Spinal cord (tissue), 10 donors: ENCODE measurements around the gene SRSF5. TPM values are rescaled to one million over a fixed set of nuclear protein-coding genes. Genes with fewer than 3 reads are reported as not detected.

Source experiments
- DNase-seq, 6 donors: peaks; one replicate each; pipeline versions ENCODE4 v3.0.0 to v3.0.0-alpha.2; 2013 to 2015; ENCODE audit warnings: low spot score in 6 of 6, low read depth in 4 of 6
- H3K27ac ChIP-seq: one replicate; pipeline ENCODE4 v1.5.1; 2013; ENCODE audit warnings: low read depth, low read length, control low read depth
- H3K27me3 ChIP-seq: one replicate; pipeline ENCODE4 v1.6.1; 2013; ENCODE audit warnings: low read length; ENCODE audit not compliant: control insufficient read depth, insufficient read depth
- H3K36me3 ChIP-seq: one replicate; pipeline ENCODE4 v1.6.1; 2013; ENCODE audit warnings: low read length; ENCODE audit not compliant: control insufficient read depth, insufficient read depth
- H3K4me1 ChIP-seq: one replicate; pipeline ENCODE4 v1.6.1; 2013; ENCODE audit warnings: low read length; ENCODE audit not compliant: control insufficient read depth, insufficient read depth
- H3K4me3 ChIP-seq: one replicate; pipeline ENCODE4 v1.5.1; 2013; ENCODE audit warnings: low read depth, low read length, control low read depth
- H3K9me3 ChIP-seq: one replicate; pipeline ENCODE4 v1.6.1; 2013; ENCODE audit warnings: low read length; ENCODE audit not compliant: control insufficient read depth, insufficient read depth
- WGBS: methylation state at CpG from one replicate; pipeline ENCODE4 v1.1.5; 2013; ENCODE audit warnings: missing lambda C conversion rate; ENCODE audit not compliant: insufficient coverage; 5-methylcytosine and 5-hydroxymethylcytosine counted together
- polyA plus RNA-seq, 2 donors: library from polyadenylated mRNA; unstranded; fragments of 120-200 nt; gene quantifications; one replicate each; pipeline ENCODE4 v1.2.1, GENCODE V29; 2013; ENCODE audit not compliant: insufficient read length in 2 of 2
- total RNA-seq, 2 donors: library from RNA; depleted of rRNA in 1 of 2; stranded (reverse); fragments of 120-200 nt in 1 of 2; fragments of >200 nt in 1 of 2; gene quantifications; one replicate each; pipeline versions ENCODE4 v1.2.3 to v1.2.4, GENCODE V29; 2013 to 2014
- donor health status: healthy.

Gene SRSF5
- total and polyA plus RNA-seq, 4 donors: 170 to 578 (median 443) TPM

- H3K36me3 ChIP-seq: no peaks in the 10 kb centered on the region
- no peaks in the 10 kb centered on the region for H3K27me3 ChIP-seq
- H3K4me1 ChIP-seq: no peaks in the 10 kb centered on the region
- H3K9me3 ChIP-seq: no peaks in the 10 kb centered on the region
- 81% methylated on average over 2 of the region's 5 CpGs for WGBS
- no peak overlapping the region for H3K4me3 ChIP-seq
- DNase-seq: no peak
- H3K27ac ChIP-seq: no peak overlapping the region
Observed at GRCh38 chr14:69797573-69798338, 30.8 kb downstream of the SRSF5 start.

- no peak overlapping the region for H3K27ac ChIP-seq
- no peak for DNase-seq
- H3K9me3 ChIP-seq: no peaks in the 10 kb centered on the region
- H3K27me3 ChIP-seq: no peaks in the 10 kb centered on the region
- H3K4me1 ChIP-seq: no peaks in the 10 kb centered on the region
- 97% methylated on average over 4 of the region's 4 CpGs for WGBS
- no peak overlapping the region for H3K4me3 ChIP-seq
- no peaks in the 10 kb centered on the region for H3K36me3 ChIP-seq
Observed at GRCh38 chr14:69798339-69798735, 31.4 kb downstream of the SRSF5 start.

- Histone ChIP-seq H3K27ac (no peak overlapping the region), H3K36me3 (no peaks in the 10 kb centered on the region), H3K4me1 (no peaks in the 10 kb centered on the region), H3K27me3 (no peaks in the 10 kb centered on the region), H3K9me3 (no peaks in the 10 kb centered on the region), H3K4me3 (no peak overlapping the region)
- no peak for DNase-seq
Observed at GRCh38 chr14:69803753-69804152, 36.8 kb downstream of the SRSF5 start.

- Histone ChIP-seq H3K27ac (no peak overlapping the region), H3K4me3 (no peak overlapping the region), H3K9me3 (no peaks in the 10 kb centered on the region), H3K4me1 (no peaks in the 10 kb centered on the region), H3K36me3 (no peaks in the 10 kb centered on the region), H3K27me3 (no peaks in the 10 kb centered on the region)
- DNase-seq: no peak
- WGBS: no CpG with 5 or more reads among the region's 2 CpGs
Observed at GRCh38 chr14:69804902-69805301, 38.0 kb downstream of the SRSF5 start.

- WGBS: no CpG with 5 or more reads among the region's 1 CpG
Observed at GRCh38 chr14:69807192-69807591, 40.2 kb downstream of the SRSF5 start.

GRCh38 chr14:69808919-69809808, 42.2 kb downstream of the SRSF5 start:
- H3K27ac ChIP-seq: no peak overlapping the region
- no peaks in the 10 kb centered on the region for H3K9me3 ChIP-seq
- no peaks in the 10 kb centered on the region for H3K4me1 ChIP-seq
- no peaks in the 10 kb centered on the region for H3K36me3 ChIP-seq
- no peak overlapping the region for H3K4me3 ChIP-seq
- 84% methylated on average over 6 of the region's 12 CpGs for WGBS
- DNase-seq: peak in 2 of 6 donors; percentile 6 to 10
- H3K27me3 ChIP-seq: no peaks in the 10 kb centered on the region

More at GRCh38 chr14:69807192-69807591, 40.2 kb downstream of the SRSF5 start:
- Histone ChIP-seq H3K9me3 (no peaks in the 10 kb centered on the region), H3K36me3 (no peaks in the 10 kb centered on the region), H3K4me3 (no peak overlapping the region), H3K4me1 (no peaks in the 10 kb centered on the region), H3K27ac (no peak overlapping the region), H3K27me3 (no peaks in the 10 kb centered on the region)
- DNase-seq: no peak

GRCh38 chr14:69811227-69811867, 44.4 kb downstream of the SRSF5 start:
- H3K4me3 ChIP-seq: no peak overlapping the region
- 85% methylated on average over 8 of the region's 13 CpGs for WGBS
- H3K36me3 ChIP-seq: no peaks in the 10 kb centered on the region

GRCh38 chr14:69811868-69812252, 44.9 kb downstream of the SRSF5 start:
- Histone ChIP-seq H3K27me3 (no peaks in the 10 kb centered on the region), H3K36me3 (no peaks in the 10 kb centered on the region), H3K4me3 (no peak overlapping the region), H3K4me1 (no peaks in the 10 kb centered on the region), H3K27ac (no peak overlapping the region), H3K9me3 (no peaks in the 10 kb centered on the region)
- 92% methylated on average over 10 of the region's 10 CpGs for WGBS
- no peak for DNase-seq

More at GRCh38 chr14:69811227-69811867, 44.4 kb downstream of the SRSF5 start:
- Histone ChIP-seq H3K27me3 (no peaks in the 10 kb centered on the region), H3K27ac (no peak overlapping the region), H3K9me3 (no peaks in the 10 kb centered on the region), H3K4me1 (no peaks in the 10 kb centered on the region)
- no peak for DNase-seq

- 74% methylated on average over 7 of the region's 9 CpGs for WGBS
- peak in 1 of 6 donors; percentile 21 for DNase-seq
- no peaks in the 10 kb centered on the region for H3K27me3 ChIP-seq
Observed at GRCh38 chr14:69812711-69813110, 45.8 kb downstream of the SRSF5 start.

More at GRCh38 chr14:69812711-69813110, 45.8 kb downstream of the SRSF5 start:
- Histone ChIP-seq H3K4me1 (no peaks in the 10 kb centered on the region), H3K36me3 (no peaks in the 10 kb centered on the region), H3K4me3 (no peak overlapping the region), H3K9me3 (no peaks in the 10 kb centered on the region), H3K27ac (no peak overlapping the region)
